GM12864 (cell line): ENCODE measurements around the gene CEP63.

Experiments used
- DNase-seq: peaks from one replicate; pipeline ENCODE4 v3.0.0-alpha.2; 2011; ENCODE audit warnings: low read depth
- H3K4me3 ChIP-seq: 2 replicates; pipeline ENCODE4 v1.5.1; 2011; ENCODE audit warnings: mild to moderate bottlenecking, low read depth, low read length, control low read depth
- TF ChIP-seq, protein P1 (sequence below): IDR thresholded peaks from 2 replicates; pipeline ENCODE4 v1.5.1; 2011; ENCODE audit warnings: low read depth, mild to moderate bottlenecking, moderate library complexity, low read length, control low read depth, inconsistent platforms; ENCODE audit errors: missing control alignments

CEP63 gene

GRCh38 chr3:134459562-134459961 lies 26.3 kb upstream of the CEP63 start:
- H3K4me3 ChIP-seq, result no peak overlapping the region
- TF ChIP-seq, protein P1, sequence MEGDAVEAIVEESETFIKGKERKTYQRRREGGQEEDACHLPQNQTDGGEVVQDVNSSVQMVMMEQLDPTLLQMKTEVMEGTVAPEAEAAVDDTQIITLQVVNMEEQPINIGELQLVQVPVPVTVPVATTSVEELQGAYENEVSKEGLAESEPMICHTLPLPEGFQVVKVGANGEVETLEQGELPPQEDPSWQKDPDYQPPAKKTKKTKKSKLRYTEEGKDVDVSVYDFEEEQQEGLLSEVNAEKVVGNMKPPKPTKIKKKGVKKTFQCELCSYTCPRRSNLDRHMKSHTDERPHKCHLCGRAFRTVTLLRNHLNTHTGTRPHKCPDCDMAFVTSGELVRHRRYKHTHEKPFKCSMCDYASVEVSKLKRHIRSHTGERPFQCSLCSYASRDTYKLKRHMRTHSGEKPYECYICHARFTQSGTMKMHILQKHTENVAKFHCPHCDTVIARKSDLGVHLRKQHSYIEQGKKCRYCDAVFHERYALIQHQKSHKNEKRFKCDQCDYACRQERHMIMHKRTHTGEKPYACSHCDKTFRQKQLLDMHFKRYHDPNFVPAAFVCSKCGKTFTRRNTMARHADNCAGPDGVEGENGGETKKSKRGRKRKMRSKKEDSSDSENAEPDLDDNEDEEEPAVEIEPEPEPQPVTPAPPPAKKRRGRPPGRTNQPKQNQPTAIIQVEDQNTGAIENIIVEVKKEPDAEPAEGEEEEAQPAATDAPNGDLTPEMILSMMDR, result no peak
- no peak for DNase-seq

GRCh38 chr3:134460965-134461364 lies 24.9 kb upstream of the CEP63 start:
- H3K4me3 ChIP-seq, result no peak overlapping the region
- no peak for DNase-seq
- TF ChIP-seq, protein P1, result no peak

DNA sequence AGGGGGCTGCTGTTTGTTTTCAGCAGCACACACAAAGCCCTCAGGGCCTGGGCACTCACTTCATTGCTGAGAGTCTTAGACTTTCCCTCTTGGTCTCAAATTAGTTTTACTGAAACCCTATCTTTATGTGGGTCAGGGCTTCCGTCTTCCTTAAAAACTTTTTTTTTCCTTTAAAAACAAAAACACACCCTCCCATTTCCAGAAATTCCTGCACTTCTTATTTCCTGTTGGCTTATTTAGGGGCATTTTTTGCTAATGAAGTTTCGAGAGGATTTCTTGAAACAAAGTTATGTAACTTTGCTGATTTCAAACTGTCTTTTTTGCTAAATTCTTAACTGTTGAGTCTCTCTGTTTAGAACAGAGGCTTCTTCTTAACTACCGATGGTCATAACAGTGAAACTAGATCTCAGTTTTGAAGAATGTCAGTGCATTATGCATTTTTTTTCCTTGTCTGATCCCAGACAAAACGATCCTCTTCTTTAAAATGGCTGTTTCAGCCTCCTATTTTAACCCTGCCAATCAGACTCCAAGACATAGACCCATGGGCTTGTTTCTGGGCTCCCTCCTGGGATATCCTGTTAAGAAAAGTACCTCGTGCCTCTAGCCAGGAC lies 23.4 kb upstream of the CEP63 start:
- H3K4me3 ChIP-seq, result no peak overlapping the region
- TF ChIP-seq, protein P1, result no peak
- no peak for DNase-seq

DNA sequence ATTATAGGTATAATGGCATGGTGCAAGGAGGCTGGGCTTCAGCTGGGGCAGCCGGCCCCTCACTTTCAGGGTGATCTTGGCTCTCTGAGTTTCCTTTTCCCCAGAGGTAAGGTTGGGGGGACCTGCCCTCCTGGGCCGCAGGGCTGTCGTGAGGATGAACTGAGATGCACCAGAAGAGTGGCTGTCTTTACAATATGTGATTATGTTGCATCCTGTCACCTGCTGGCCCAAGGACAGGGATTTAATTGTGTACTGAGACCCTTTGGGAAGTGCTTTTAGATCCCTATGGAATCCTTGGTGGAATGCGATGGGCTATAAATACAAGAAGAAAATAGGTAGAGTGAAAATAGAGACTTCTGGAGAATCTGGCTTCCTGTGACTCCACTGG lies 22.2 kb upstream of the CEP63 start:
- TF ChIP-seq, protein P1, result no peak
- no peak overlapping the region for H3K4me3 ChIP-seq
- DNase-seq, result no peak

- TF ChIP-seq, protein P1, result no peak
- DNase-seq, result no peak
- H3K4me3 ChIP-seq, result no peak overlapping the region
Observed at GRCh38 chr3:134464064-134464688, 21.7 kb upstream of the CEP63 start.

GRCh38 chr3:134464689-134465365 lies 21.0 kb upstream of the CEP63 start:
- no peak for DNase-seq
- H3K4me3 ChIP-seq, result no peak overlapping the region
- TF ChIP-seq, protein P1, result no peak
